Karpas-422 (cell line): Measurements from ENCODE around the gene PCDHGA12. TPM values are rescaled to one million over a fixed set of nuclear protein-coding genes. Genes with fewer than 3 reads are reported as not detected.
"Not testable (repeated sequence)": the region's sequence is repeated elsewhere in the genome, so short reads cannot be mapped to it uniquely, and the experiment has no call there.

Source experiments
- DNase-seq: peaks from one replicate; pipeline ENCODE4 v3.0.0-alpha.2; 2015
- H2AFZ ChIP-seq: fragments of 200-600 bp; sonication (generic); 2 replicates; pipeline ENCODE4 v1.6.1; 2014; ENCODE audit warnings: antibody characterized with exemption, low read length, mixed read lengths
- H3K27ac ChIP-seq: fragments of 200-600 bp; sonication (generic); 2 replicates; pipeline ENCODE4 v1.5.1; 2014; ENCODE audit warnings: mild to moderate bottlenecking, low read length, moderate library complexity
- H3K27me3 ChIP-seq: fragments of 200-600 bp; sonication (generic); 2 replicates; pipeline ENCODE4 v1.6.1; 2014; ENCODE audit warnings: low read length, mixed read lengths
- H3K36me3 ChIP-seq: fragments of 200-600 bp; sonication (generic); 2 replicates; pipeline ENCODE4 v1.6.1; 2014; ENCODE audit warnings: low read length, mixed read lengths; ENCODE audit not compliant: insufficient read depth
- H3K4me1 ChIP-seq: fragments of 200-600 bp; sonication (generic); 2 replicates; pipeline ENCODE4 v1.6.1; 2014; ENCODE audit warnings: mild to moderate bottlenecking, low read length, mixed read lengths
- H3K4me2 ChIP-seq: fragments of 200-600 bp; sonication (generic); 2 replicates; pipeline ENCODE4 v1.6.1; 2014; ENCODE audit warnings: low read length, low read depth, mild to moderate bottlenecking; ENCODE audit not compliant: poor library complexity, severe bottlenecking
- H3K4me3 ChIP-seq: fragments of 200-600 bp; sonication (generic); 2 replicates; pipeline ENCODE4 v1.5.1; 2014; ENCODE audit warnings: mild to moderate bottlenecking, antibody characterized with exemption, low read length, mixed read lengths
- H3K79me2 ChIP-seq: fragments of 200-600 bp; sonication (generic); 2 replicates; pipeline ENCODE4 v1.6.1; 2014; ENCODE audit warnings: mild to moderate bottlenecking, low read length, mixed read lengths
- H3K9ac ChIP-seq: fragments of 200-600 bp; sonication (generic); 2 replicates; pipeline ENCODE4 v1.6.0; 2014; ENCODE audit warnings: low read length
- H3K9me2 ChIP-seq: fragments of 200-600 bp; sonication (generic), shearing (Covaris generic); replicated peaks from 2 replicates; pipeline ENCODE4 v1.6.0; 2014; ENCODE audit warnings: mild to moderate bottlenecking, low read length, moderate library complexity; ENCODE audit not compliant: insufficient read depth
- H3K9me3 ChIP-seq: fragments of 300-700, 200-600 bp; sonication (generic); 2 replicates; pipeline ENCODE4 v1.6.1; 2014; ENCODE audit warnings: low read length, mixed read lengths
- H4K20me1 ChIP-seq: fragments of 200-600 bp; sonication (generic); 2 replicates; pipeline ENCODE4 v1.6.1; 2014; ENCODE audit warnings: mild to moderate bottlenecking, antibody characterized with exemption, low read length, low read depth; ENCODE audit not compliant: insufficient read depth
- total RNA-seq: library from RNA; depleted of rRNA; stranded (reverse); fragments of >200 nt; shearing (Covaris generic); gene quantifications from 2 replicates; pipeline ENCODE4 v1.2.3, GENCODE V29; 2014; ENCODE audit warnings: low replicate concordance

Gene PCDHGA12
- total RNA-seq, 1 experiment from 2014 or later, result 6.6 TPM

- Histone ChIP-seq H3K27ac (no peak within 1 kb of the TSS), H3K9me3 (peaks cover 23% of the 10 kb centered on the region), H3K4me1 (no peaks in the 10 kb centered on the region), H3K9ac (no peak within 1 kb of the TSS), H3K79me2 (peaks cover 54% of the 10 kb centered on the region), H3K9me2 (no peaks in the 10 kb centered on the region), H3K4me3 (no peak within 1 kb of the TSS), H3K36me3 (peaks cover 29% of the 10 kb centered on the region), H3K27me3 (no peaks in the 10 kb centered on the region), H4K20me1 (no peaks in the 10 kb centered on the region), H2AFZ (no peak within 1 kb of the TSS), H3K4me2 (no peak within 1 kb of the TSS)
- DNase-seq, result no peak
Measured at GRCh38 chr5:141402553-141403243, 27.6 kb upstream of the PCDHGA12 start, which contains the start of gene PCDHGA9. TSS of gene PCDHGA9 (plus strand) at chr5:141402778. CDS start at chr5:141402953, 175 bp downstream.

GRCh38 chr5:141403387-141403786 is 26.9 kb upstream of the PCDHGA12 start:
- H3K4me1 ChIP-seq, result no peaks in the 10 kb centered on the region
- no peak for DNase-seq
- no peak overlapping the region for H3K9ac ChIP-seq
- no peak overlapping the region for H3K4me2 ChIP-seq
- H3K9me3 ChIP-seq, result peaks cover 23% of the 10 kb centered on the region
- H3K79me2 ChIP-seq, result peaks cover 55% of the 10 kb centered on the region
- H4K20me1 ChIP-seq, result no peaks in the 10 kb centered on the region
- no peak overlapping the region for H3K4me3 ChIP-seq
- no peaks in the 10 kb centered on the region for H3K27me3 ChIP-seq
- no peaks in the 10 kb centered on the region for H3K9me2 ChIP-seq
- no peak overlapping the region for H2AFZ ChIP-seq
- peaks cover 29% of the 10 kb centered on the region for H3K36me3 ChIP-seq
- no peak overlapping the region for H3K27ac ChIP-seq

GRCh38 chr5:141407790-141408505 is 22.4 kb upstream of the PCDHGA12 start, which contains the start of gene PCDHGB6:
TSS of gene PCDHGB6 (plus strand) at chr5:141408021. CDS start at chr5:141408203, 182 bp downstream.
- H3K4me3 ChIP-seq, H4K20me1 ChIP-seq, H3K9me2 ChIP-seq, H3K27ac ChIP-seq, H3K4me1 ChIP-seq, H3K9ac ChIP-seq, H3K27me3 ChIP-seq, H3K4me2 ChIP-seq, DNase-seq, H3K9me3 ChIP-seq, H2AFZ ChIP-seq, H3K36me3 ChIP-seq: not testable (repeated sequence)
- H3K79me2 ChIP-seq, result peaks cover 37% of the 10 kb centered on the region

- Histone ChIP-seq H2AFZ (no peak overlapping the region), H3K4me2 (no peak overlapping the region), H4K20me1 (no peaks in the 10 kb centered on the region), H3K4me3 (no peak overlapping the region), H3K4me1 (peaks cover 3% of the 10 kb centered on the region; the same call in 1 of the 2 replicates), H3K9ac (no peak overlapping the region), H3K79me2 (peaks cover 38% of the 10 kb centered on the region), H3K27me3 (no peaks in the 10 kb centered on the region), H3K36me3 (peaks cover 25% of the 10 kb centered on the region), H3K27ac (no peak overlapping the region), H3K9me3 (peaks cover 7% of the 10 kb centered on the region), H3K9me2 (no peaks in the 10 kb centered on the region)
- no peak for DNase-seq
Measured at GRCh38 chr5:141409598-141410306, 20.6 kb upstream of the PCDHGA12 start.

- peaks cover 3% of the 10 kb centered on the region; the same call in 1 of the 2 replicates for H3K4me1 ChIP-seq
- H3K27ac ChIP-seq, result 0 out of 2 replicates have a peak overlapping the region, but pooled peaks have one; percentile 18
- no peak overlapping the region for H2AFZ ChIP-seq
- no peak overlapping the region for H3K4me2 ChIP-seq
- H4K20me1 ChIP-seq, result no peaks in the 10 kb centered on the region
- no peak for DNase-seq
- no peak overlapping the region for H3K4me3 ChIP-seq
- H3K9me2 ChIP-seq, result no peaks in the 10 kb centered on the region
- H3K9me3 ChIP-seq, result peaks cover 7% of the 10 kb centered on the region
- peaks cover 23% of the 10 kb centered on the region for H3K79me2 ChIP-seq
- no peaks in the 10 kb centered on the region for H3K27me3 ChIP-seq
- H3K36me3 ChIP-seq, result peaks cover 25% of the 10 kb centered on the region
- H3K9ac ChIP-seq, result no peak overlapping the region
Measured at GRCh38 chr5:141411575-141411974, 18.7 kb upstream of the PCDHGA12 start.

- H3K9me2 ChIP-seq, result no peaks in the 10 kb centered on the region
- H3K9me3 ChIP-seq, result no peaks in the 10 kb centered on the region; the same call in 1 of the 2 replicates
- peaks cover 18% of the 10 kb centered on the region for H3K36me3 ChIP-seq
- no peaks in the 10 kb centered on the region for H4K20me1 ChIP-seq
- peak; percentile 90 for DNase-seq
- 0 out of 2 replicates have a peak within 1 kb of the TSS, but pooled peaks have one; percentile 18 for H3K27ac ChIP-seq
- H3K4me2 ChIP-seq, result no peak within 1 kb of the TSS
- peaks cover 13% of the 10 kb centered on the region for H3K79me2 ChIP-seq
- no peak within 1 kb of the TSS for H3K4me3 ChIP-seq
- peaks cover 3% of the 10 kb centered on the region; the same call in 1 of the 2 replicates for H3K4me1 ChIP-seq
- H3K9ac ChIP-seq, result no peak within 1 kb of the TSS
- no peaks in the 10 kb centered on the region for H3K27me3 ChIP-seq
- H2AFZ ChIP-seq, result no peak within 1 kb of the TSS
Measured at GRCh38 chr5:141412854-141413539, 17.3 kb upstream of the PCDHGA12 start, which contains the start of gene PCDHGA10. TSS of gene PCDHGA10 (plus strand) at chr5:141412987. CDS start at chr5:141413176, 189 bp downstream.

- peaks cover 18% of the 10 kb centered on the region for H3K36me3 ChIP-seq
- no peak for DNase-seq
- no peak overlapping the region for H3K9ac ChIP-seq
- H3K9me2 ChIP-seq, result no peaks in the 10 kb centered on the region
- no peaks in the 10 kb centered on the region for H4K20me1 ChIP-seq
- no peak overlapping the region for H3K4me2 ChIP-seq
- peaks cover 3% of the 10 kb centered on the region; the same call in 1 of the 2 replicates for H3K4me1 ChIP-seq
- no peaks in the 10 kb centered on the region for H3K27me3 ChIP-seq
- no peak overlapping the region for H2AFZ ChIP-seq
- no peak overlapping the region for H3K4me3 ChIP-seq
- peaks cover 6% of the 10 kb centered on the region; the same call in 1 of the 2 replicates for H3K9me3 ChIP-seq
- H3K79me2 ChIP-seq, result peaks cover 13% of the 10 kb centered on the region
- H3K27ac ChIP-seq, result no peak overlapping the region
Measured at GRCh38 chr5:141413540-141414069, 16.7 kb upstream of the PCDHGA12 start.
